HL-60 (cell line): Measurements from ENCODE around the gene RBCK1.

Source experiments
- DNase-seq, 2 experiments: peaks; one replicate each; pipeline ENCODE4 v3.0.0-alpha.2; 2010 to 2020; ENCODE audit warnings: low read depth in 1 of 2, low spot score in 1 of 2
- H3K27ac ChIP-seq: fragments of 250-450 bp; sonication (Bioruptor Pico); replicated peaks from 2 replicates; pipeline ENCODE4 v1.5.1; 2020; ENCODE audit warnings: mild to moderate bottlenecking, moderate library complexity
- H3K27me3 ChIP-seq: fragments of 250-450 bp; sonication (Bioruptor Pico); 2 replicates; pipeline ENCODE4 v1.5.1; 2021; ENCODE audit warnings: mild to moderate bottlenecking, moderate library complexity; ENCODE audit not compliant: insufficient read depth, poor library complexity, severe bottlenecking
- H3K4me3 ChIP-seq: replicated peaks from 2 replicates; pipeline ENCODE4 v1.5.1; 2011; ENCODE audit warnings: mild to moderate bottlenecking, control low read depth, low read length; ENCODE audit not compliant: insufficient read depth
- CTCF ChIP-seq: IDR thresholded peaks from one replicate; pipeline ENCODE4 v1.5.1; 2011; ENCODE audit warnings: low read length, control low read depth, inconsistent platforms; ENCODE audit not compliant: insufficient read depth
- GABPA ChIP-seq: IDR thresholded peaks from 2 replicates; pipeline ENCODE4 v1.6.1; 2012; ENCODE audit warnings: low read depth
- POLR2AphosphoS5 ChIP-seq: IDR thresholded peaks from 2 replicates; pipeline ENCODE4 v1.6.1; 2012; ENCODE audit warnings: low read depth
- REST ChIP-seq: IDR thresholded peaks from 2 replicates; pipeline ENCODE4 v1.6.1; 2012; ENCODE audit warnings: low read depth; ENCODE audit not compliant: insufficient replicate concordance
- SPI1 ChIP-seq: IDR thresholded peaks from 2 replicates; pipeline ENCODE4 v1.6.1; 2012; ENCODE audit warnings: low read depth, mild to moderate bottlenecking, borderline replicate concordance

RBCK1 gene

GRCh38 chr20:440636-441035 lies 32.5 kb downstream of the RBCK1 start:
- DNase-seq = no peak
- no peaks in the 10 kb centered on the region for H3K27me3 ChIP-seq
- H3K27ac ChIP-seq = no peak overlapping the region
- TF ChIP-seq SPI1 = no peak
- no peak for TF ChIP-seq POLR2AphosphoS5
- no peak for TF ChIP-seq REST
- no peak overlapping the region for H3K4me3 ChIP-seq

- TF ChIP-seq REST = no peak
- no peak for TF ChIP-seq SPI1
- TF ChIP-seq POLR2AphosphoS5 = no peak
- TF ChIP-seq GABPA = no peak
- no peak for TF ChIP-seq CTCF
- no peak for DNase-seq
- H3K4me3 ChIP-seq = no peak overlapping the region
- H3K27ac ChIP-seq = no peak overlapping the region
- no peaks in the 10 kb centered on the region for H3K27me3 ChIP-seq
Observed at GRCh38 chr20:443223-443775, 35.2 kb downstream of the RBCK1 start.

- H3K27me3 ChIP-seq = no peaks in the 10 kb centered on the region
- H3K4me3 ChIP-seq = no peak overlapping the region
- no peak for DNase-seq
- no peak overlapping the region for H3K27ac ChIP-seq
- no peak for TF ChIP-seq REST
- TF ChIP-seq POLR2AphosphoS5 = no peak
- no peak for TF ChIP-seq SPI1
- TF ChIP-seq GABPA = no peak
- TF ChIP-seq CTCF = no peak
Observed at GRCh38 chr20:444117-444516, 36.0 kb downstream of the RBCK1 start.
